SJSA1 (cell line): ENCODE data around the gene CDK14. TPM values are rescaled to one million over a fixed set of nuclear protein-coding genes. Genes with fewer than 3 reads are reported as not detected.
"Not testable (repeated sequence)": the region's sequence is repeated elsewhere in the genome, so short reads cannot be mapped to it uniquely, and the experiment has no call there.

ENCODE experiments used
- DNase-seq, 2 experiments: peaks; one replicate each; pipeline ENCODE4 v3.0.0-alpha.2; 2015 to 2020; ENCODE audit warnings: low spot score in 2 of 2, low read depth in 1 of 2
- H3K27ac ChIP-seq: fragments of 250-450 bp; sonication (Bioruptor Pico); 2 replicates; pipeline ENCODE4 v1.5.1; 2020; ENCODE audit warnings: mild to moderate bottlenecking, moderate library complexity
- H3K27me3 ChIP-seq: fragments of 250-450 bp; sonication (Bioruptor Pico); replicated peaks from 2 replicates; pipeline ENCODE4 v1.5.1; 2020; ENCODE audit warnings: mild to moderate bottlenecking, moderate library complexity
- H3K36me3 ChIP-seq: fragments of 250-450 bp; sonication (Bioruptor Pico); 2 replicates; pipeline ENCODE4 v1.5.1; 2020; ENCODE audit warnings: mild to moderate bottlenecking
- H3K4me1 ChIP-seq: fragments of 250-450 bp; sonication (Bioruptor Pico); replicated peaks from 2 replicates; pipeline ENCODE4 v1.6.1; 2021; ENCODE audit warnings: mild to moderate bottlenecking
- H3K4me3 ChIP-seq: fragments of 250-450 bp; sonication (Bioruptor Pico); 2 replicates; pipeline ENCODE4 v1.5.1; 2020; ENCODE audit warnings: mild to moderate bottlenecking
- H3K9me3 ChIP-seq: fragments of 250-450 bp; sonication (Bioruptor Pico); replicated peaks from 2 replicates; pipeline ENCODE4 v1.5.1; 2020; ENCODE audit warnings: mild to moderate bottlenecking
- total RNA-seq: library from RNA; depleted of rRNA; stranded (reverse); fragments of >200 nt; shearing (Covaris generic); gene quantifications from 2 replicates; pipeline ENCODE4 v1.2.3, GENCODE V29; 2014

The CDK14 gene
- total RNA-seq, 1 experiment from 2014 or later, result 20.8 TPM

DNA sequence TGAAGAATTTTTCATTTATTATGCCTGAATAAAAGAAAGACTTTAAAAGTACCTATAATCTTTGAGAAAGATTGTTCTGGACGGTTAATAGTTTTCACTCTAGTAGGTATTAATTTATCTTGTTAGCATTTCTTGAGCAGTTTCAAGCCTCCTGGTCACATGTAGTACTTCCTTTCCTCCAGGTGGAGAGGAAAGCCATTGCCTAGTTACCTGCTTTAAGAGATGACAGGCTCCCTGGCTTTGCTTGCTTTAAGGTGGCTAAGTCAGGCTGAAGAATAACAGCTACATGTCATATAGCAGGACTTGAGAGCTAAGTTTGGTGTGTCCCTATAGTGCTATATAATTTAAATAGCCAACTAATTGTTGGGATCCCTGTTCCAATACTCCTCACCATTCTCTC is 160.2 kb downstream of the CDK14 start:
- peaks cover 3% of the 10 kb centered on the region for H3K36me3 ChIP-seq
- no peaks in the 10 kb centered on the region for H3K27me3 ChIP-seq
- H3K9me3 ChIP-seq, result no peaks in the 10 kb centered on the region
- no peak overlapping the region for H3K27ac ChIP-seq
- H3K4me3 ChIP-seq, result no peak overlapping the region
- no peaks in the 10 kb centered on the region for H3K4me1 ChIP-seq
- DNase-seq, result no peak

DNA sequence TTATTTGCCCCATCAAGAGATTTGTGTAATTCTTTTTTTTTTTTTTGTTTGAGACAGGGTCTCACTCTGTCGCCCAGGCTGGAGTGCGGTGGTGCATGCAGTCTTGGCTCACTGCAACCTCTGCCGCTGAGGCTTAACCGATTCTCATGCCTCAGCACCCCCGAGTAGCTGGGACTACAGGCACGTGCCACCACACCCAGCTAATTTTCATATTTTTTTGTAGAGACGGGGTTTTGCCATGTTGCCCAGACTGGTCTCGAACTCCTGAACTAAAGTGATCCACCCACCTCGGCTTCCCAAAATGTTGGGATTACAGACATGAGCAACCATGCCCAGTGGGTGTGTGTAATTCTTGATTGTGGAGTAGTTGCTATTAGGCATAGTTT is 161.4 kb downstream of the CDK14 start:
- not testable (repeated sequence) for H3K4me1 ChIP-seq, H3K4me3 ChIP-seq, H3K27me3 ChIP-seq, H3K9me3 ChIP-seq, H3K27ac ChIP-seq, H3K36me3 ChIP-seq, DNase-seq

GRCh38 chr7:90758933-90759562 is 162.9 kb downstream of the CDK14 start:
- no peaks in the 10 kb centered on the region for H3K27me3 ChIP-seq
- no peaks in the 10 kb centered on the region for H3K9me3 ChIP-seq
- no peaks in the 10 kb centered on the region for H3K4me1 ChIP-seq
- no peak for DNase-seq
- H3K4me3 ChIP-seq, result no peak overlapping the region
- H3K36me3 ChIP-seq, result peaks cover under 1% of the 10 kb centered on the region; the same call in 1 of the 2 replicates
- H3K27ac ChIP-seq, result no peak overlapping the region

GRCh38 chr7:90759710-90760109 is 163.6 kb downstream of the CDK14 start:
- Histone ChIP-seq H3K27me3 (no peaks in the 10 kb centered on the region), H3K36me3 (no peaks in the 10 kb centered on the region; the same call in 1 of the 2 replicates), H3K4me1 (no peaks in the 10 kb centered on the region), H3K9me3 (no peaks in the 10 kb centered on the region), H3K4me3 (no peak overlapping the region), H3K27ac (no peak overlapping the region)
- no peak for DNase-seq

DNA sequence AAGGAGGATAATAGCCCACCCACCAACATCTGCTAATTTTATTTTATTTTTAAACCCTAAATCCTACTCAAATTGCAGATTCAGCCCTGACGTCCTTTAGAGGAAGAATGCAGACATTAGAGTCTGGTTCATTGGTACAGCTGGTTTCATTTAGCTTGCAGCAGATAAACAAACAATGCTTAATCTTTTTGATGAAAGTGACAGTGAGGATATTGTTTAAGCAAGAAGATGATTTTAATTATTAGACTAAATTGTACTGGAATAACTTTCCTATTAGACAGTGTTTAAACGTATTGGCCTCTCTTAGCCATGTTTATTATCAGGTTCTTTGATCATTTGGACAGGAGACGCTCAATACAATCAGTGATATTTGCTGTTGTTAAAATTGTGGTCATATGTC is 164.8 kb downstream of the CDK14 start:
- Histone ChIP-seq H3K4me3 (no peak overlapping the region), H3K4me1 (no peaks in the 10 kb centered on the region), H3K9me3 (no peaks in the 10 kb centered on the region), H3K27ac (no peak overlapping the region), H3K36me3 (no peaks in the 10 kb centered on the region), H3K27me3 (no peaks in the 10 kb centered on the region)
- no peak for DNase-seq

DNA sequence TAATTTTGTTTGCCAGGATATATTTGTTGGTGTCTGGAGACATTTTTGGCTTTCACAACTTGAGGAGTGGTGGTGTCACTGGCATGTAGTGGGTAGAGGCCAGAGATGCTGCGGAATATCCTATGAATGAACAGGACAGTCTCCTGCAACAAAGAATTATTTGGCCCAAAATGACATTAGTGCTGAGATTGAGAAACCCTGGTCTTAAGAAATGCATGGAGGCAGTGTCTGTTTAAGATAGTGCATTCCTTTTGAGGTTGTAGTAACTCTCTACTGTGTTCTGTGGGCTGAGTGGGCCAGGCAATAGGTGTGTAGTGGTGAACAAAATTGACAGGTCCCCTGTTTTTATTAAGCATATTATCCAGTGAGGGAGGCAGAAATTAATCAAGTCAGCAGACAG is 165.5 kb downstream of the CDK14 start:
- no peaks in the 10 kb centered on the region for H3K9me3 ChIP-seq
- no peak for DNase-seq
- H3K36me3 ChIP-seq, result no peaks in the 10 kb centered on the region
- H3K4me3 ChIP-seq, result no peak overlapping the region
- no peak overlapping the region for H3K27ac ChIP-seq
- no peaks in the 10 kb centered on the region for H3K27me3 ChIP-seq
- H3K4me1 ChIP-seq, result no peaks in the 10 kb centered on the region

GRCh38 chr7:90763108-90763507 is 167.0 kb downstream of the CDK14 start:
- H3K27ac ChIP-seq, result no peak overlapping the region
- DNase-seq, result no peak
- H3K4me1 ChIP-seq, result no peaks in the 10 kb centered on the region
- H3K4me3 ChIP-seq, result no peak overlapping the region
- no peaks in the 10 kb centered on the region for H3K27me3 ChIP-seq
- no peaks in the 10 kb centered on the region for H3K9me3 ChIP-seq
- no peaks in the 10 kb centered on the region for H3K36me3 ChIP-seq

DNA sequence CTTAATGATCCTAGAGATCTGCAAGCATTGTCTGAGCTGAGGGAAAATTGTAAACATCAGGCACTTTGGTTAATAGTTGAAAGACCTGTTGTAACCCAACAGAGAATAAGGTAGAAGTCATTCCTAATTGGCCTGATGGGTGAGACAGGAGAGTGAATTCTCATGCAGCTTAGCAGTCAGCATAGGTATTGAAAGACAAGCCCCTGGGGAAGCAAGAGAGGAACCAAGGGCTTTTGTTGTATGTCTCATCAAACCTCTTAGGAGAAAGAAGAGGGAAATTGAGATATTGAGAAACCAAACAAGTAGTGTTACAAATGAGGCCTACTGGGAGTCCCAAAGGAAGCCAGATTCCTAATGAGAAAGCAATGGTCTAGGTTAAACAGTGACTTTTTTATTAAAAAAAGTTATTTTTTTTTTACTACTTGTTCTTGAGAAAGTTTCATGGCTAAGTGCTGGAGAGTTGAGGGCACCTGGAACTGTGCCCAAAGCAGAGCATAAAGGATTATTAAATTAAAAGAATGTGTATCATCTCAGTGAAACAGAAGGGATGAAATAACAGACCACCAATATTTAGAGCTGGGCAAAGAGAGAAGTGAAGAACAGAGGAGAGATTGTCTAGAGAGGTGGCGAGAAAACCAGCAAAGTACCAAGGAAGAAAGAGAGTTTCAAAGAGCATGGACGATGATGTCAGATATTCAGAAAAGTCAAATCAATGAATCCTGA is 168.9 kb downstream of the CDK14 start:
- Histone ChIP-seq H3K27ac (no peak overlapping the region), H3K27me3 (no peaks in the 10 kb centered on the region), H3K36me3 (no peaks in the 10 kb centered on the region), H3K4me3 (no peak overlapping the region), H3K9me3 (no peaks in the 10 kb centered on the region), H3K4me1 (no peaks in the 10 kb centered on the region)
- no peak for DNase-seq

DNA sequence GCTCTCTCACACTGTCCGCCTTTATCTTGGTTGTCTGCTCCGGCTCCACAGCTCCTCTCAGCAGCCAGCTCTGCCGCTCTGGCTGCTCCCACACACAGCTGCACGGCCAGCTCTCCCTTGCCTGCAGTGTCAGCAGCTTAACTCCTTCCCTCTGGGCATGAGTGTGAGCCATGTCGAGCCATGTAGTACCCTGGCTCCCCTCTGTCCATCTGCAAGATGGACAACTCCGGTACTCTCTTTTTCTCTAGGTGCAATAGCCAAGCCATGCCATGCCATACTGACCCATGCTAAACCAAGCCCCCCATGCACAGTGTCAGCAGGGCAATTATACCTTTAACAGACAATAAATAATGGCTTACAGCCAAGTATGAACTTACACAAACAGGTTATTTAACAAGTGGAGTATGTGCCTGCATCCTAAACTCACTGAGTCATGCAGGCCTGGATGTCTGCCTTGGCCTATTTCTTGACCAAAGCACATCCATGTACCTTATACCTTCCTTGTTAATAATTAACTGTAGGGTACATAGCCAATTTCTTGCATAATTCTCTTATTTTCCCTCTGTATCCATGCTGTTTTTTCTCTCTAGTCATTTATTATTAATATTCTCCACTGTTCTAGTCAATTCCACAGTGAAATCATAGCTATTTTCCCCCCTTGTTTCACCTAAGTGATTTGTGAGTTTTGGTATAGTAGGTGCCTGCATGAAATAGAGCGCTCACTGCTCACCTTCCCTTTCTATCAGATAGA is 170.9 kb downstream of the CDK14 start:
- no peaks in the 10 kb centered on the region for H3K27me3 ChIP-seq
- DNase-seq, result no peak
- no peaks in the 10 kb centered on the region; the same call in 1 of the 2 replicates for H3K36me3 ChIP-seq
- no peak overlapping the region for H3K27ac ChIP-seq
- no peaks in the 10 kb centered on the region for H3K9me3 ChIP-seq
- H3K4me1 ChIP-seq, result no peaks in the 10 kb centered on the region
- no peak overlapping the region for H3K4me3 ChIP-seq

GRCh38 chr7:90768301-90768700 is 172.2 kb downstream of the CDK14 start:
- DNase-seq, result no peak
- H3K4me1 ChIP-seq, result no peaks in the 10 kb centered on the region
- no peaks in the 10 kb centered on the region for H3K9me3 ChIP-seq
- H3K36me3 ChIP-seq, result no peaks in the 10 kb centered on the region; the same call in 1 of the 2 replicates
- no peaks in the 10 kb centered on the region for H3K27me3 ChIP-seq
- H3K4me3 ChIP-seq, result no peak overlapping the region
- H3K27ac ChIP-seq, result no peak overlapping the region

DNA sequence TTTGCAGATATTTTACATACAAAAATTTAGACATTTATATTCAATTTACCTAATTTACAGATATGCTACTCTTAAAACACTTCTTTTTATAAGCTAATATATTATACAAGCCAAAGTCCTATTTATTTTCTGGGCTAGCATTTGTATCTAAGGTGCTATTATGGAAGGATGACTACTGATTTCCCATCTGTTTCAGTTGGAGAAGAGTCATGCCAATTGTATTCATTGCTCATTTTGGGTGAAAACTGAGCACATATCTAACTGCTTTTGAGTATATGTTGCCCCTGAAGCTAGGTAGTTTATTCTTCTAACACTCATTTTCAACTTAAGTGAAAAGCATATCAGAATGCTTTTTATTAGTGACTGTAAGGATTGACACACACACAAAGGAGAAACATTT is 172.9 kb downstream of the CDK14 start:
- DNase-seq, result no peak
- H3K9me3 ChIP-seq, result no peaks in the 10 kb centered on the region

DNA sequence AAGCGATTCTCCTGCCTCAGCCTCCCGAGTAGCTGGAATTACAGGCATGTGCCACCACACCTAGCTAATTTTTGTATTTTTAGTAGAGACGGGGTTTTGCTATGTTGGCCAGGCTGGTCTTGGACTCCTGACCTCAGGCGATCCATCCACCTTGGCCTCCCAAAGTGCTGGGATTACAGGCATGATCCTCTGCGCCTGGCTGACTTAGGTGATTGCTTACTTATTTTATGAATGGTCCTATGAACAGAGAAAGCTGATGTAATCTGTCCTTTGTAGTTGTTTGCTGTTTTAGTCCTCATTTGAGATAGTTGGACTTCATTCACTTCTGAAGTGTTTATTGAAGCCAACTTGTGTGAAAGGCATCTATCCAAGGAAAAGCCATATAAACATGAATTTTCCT is 173.4 kb downstream of the CDK14 start:
- H3K36me3 ChIP-seq, H3K9me3 ChIP-seq, H3K4me3 ChIP-seq, DNase-seq, H3K27me3 ChIP-seq, H3K27ac ChIP-seq, H3K4me1 ChIP-seq: not testable (repeated sequence)

More for the DNA sequence above, 172.9 kb downstream of the CDK14 start:
- H3K27me3 ChIP-seq, result no peaks in the 10 kb centered on the region
- H3K27ac ChIP-seq, result no peak overlapping the region
- H3K36me3 ChIP-seq, result no peaks in the 10 kb centered on the region; the same call in 1 of the 2 replicates
- no peaks in the 10 kb centered on the region for H3K4me1 ChIP-seq
- no peak overlapping the region for H3K4me3 ChIP-seq

GRCh38 chr7:90771281-90771680 is 175.2 kb downstream of the CDK14 start:
- DNase-seq, result no peak
- no peaks in the 10 kb centered on the region for H3K9me3 ChIP-seq
- no peaks in the 10 kb centered on the region for H3K4me1 ChIP-seq
- no peaks in the 10 kb centered on the region; the same call in 1 of the 2 replicates for H3K36me3 ChIP-seq
- no peak overlapping the region for H3K4me3 ChIP-seq
- H3K27ac ChIP-seq, result no peak overlapping the region
- no peaks in the 10 kb centered on the region for H3K27me3 ChIP-seq

DNA sequence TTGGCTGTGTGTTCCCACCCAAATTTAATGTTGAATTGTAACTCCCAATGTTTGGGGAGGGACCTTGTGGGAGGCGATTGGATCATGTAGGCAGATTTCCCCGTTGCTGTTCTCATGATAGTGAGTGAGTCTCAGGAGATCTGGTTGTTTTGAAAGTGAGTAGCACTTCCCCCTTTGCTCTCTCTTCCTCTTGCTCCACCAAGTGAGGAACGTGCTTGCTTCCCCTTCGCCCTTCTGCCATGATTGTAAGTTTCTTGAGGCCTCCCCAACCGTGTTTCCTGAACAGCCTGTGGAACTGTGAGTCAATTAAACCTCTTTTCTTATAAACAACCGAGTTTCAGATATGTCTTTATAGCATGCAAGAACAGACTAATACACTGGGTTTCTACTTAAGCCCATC is 176.3 kb downstream of the CDK14 start:
- no peak for DNase-seq
- Histone ChIP-seq H3K9me3 (no peaks in the 10 kb centered on the region), H3K27me3 (no peaks in the 10 kb centered on the region), H3K4me1 (no peaks in the 10 kb centered on the region), H3K4me3 (no peak overlapping the region), H3K36me3 (no peaks in the 10 kb centered on the region; the same call in 1 of the 2 replicates), H3K27ac (no peak overlapping the region)
